ENCODE measurements around the gene CEBPA. TPM values are rescaled to one million over a fixed set of nuclear protein-coding genes. Genes with fewer than 3 reads are reported as not detected.

Gene CEBPA
- total and polyA plus RNA-seq, 2 donors (not counting 1 experiment from before 2014, with no cell fraction given) = 0.17 TPM; not detected in 1

- no peak for TF ChIP-seq CTCF (conservative IDR thresholded peaks at IDR 0.05 in 1 of 2, IDR thresholded peaks at IDR 0.05 in 1 of 2; ENCODE audit: low read depth in 1 of 2, low read length in 2 of 2)
- TF ChIP-seq EZH2 (IDR thresholded peaks at IDR 0.05; ENCODE audit: low read length, missing control alignments) = no peak
- Histone ChIP-seq H3K9ac (ENCODE audit: insufficient read depth, low read length) (no peak overlapping the region), H3K27ac (ENCODE audit: insufficient read depth, low read length) (no peak overlapping the region), H3K4me3 (replicated peaks in 1 of 4; ENCODE audit: control extremely low read depth in 1 of 4, insufficient read depth in 1 of 4, low read depth in 3 of 4, low read length in 4 of 4) (no peak overlapping the region), H4K20me1 (ENCODE audit: control insufficient read depth, extremely low read depth, insufficient read depth, low read length) (no peaks in the 10 kb centered on the region), H3K79me2 (ENCODE audit: control insufficient read depth, insufficient read depth, low read length) (no peaks in the 10 kb centered on the region), H3K4me2 (ENCODE audit: extremely low read depth, insufficient read depth, low read length) (no peak overlapping the region), H3K4me1 (ENCODE audit: control insufficient read depth, extremely low read depth, insufficient read depth, low read length) (no peaks in the 10 kb centered on the region), H3K27me3 (ENCODE audit: control insufficient read depth, insufficient read depth, low read length) (no peaks in the 10 kb centered on the region), H2AFZ (ENCODE audit: low read length) (no peak overlapping the region), H3K9me3 (ENCODE audit: control insufficient read depth, insufficient read depth, low read depth, low read length) (no peaks in the 10 kb centered on the region), H3K36me3 (ENCODE audit: control insufficient read depth, insufficient read depth, low read length) (no peaks in the 10 kb centered on the region)
- no peak for DNase-seq (ENCODE audit: low read depth in 2 of 2)
Observed at GRCh38 chr19:33250500-33250899, 51.8 kb downstream of the CEBPA start.

Other genes starting within 250 kb of the CEBPA start
- 1.5 and 3.3 TPM in 2 replicates for gene RHPN2, start 237.6 kb downstream of the CEBPA start, total RNA-seq
- 3.8 and 5.7 TPM in 2 replicates for gene RHPN2, start 237.6 kb downstream of the CEBPA start, polyA plus RNA-seq
- gene GPATCH1, start 221.4 kb downstream of the CEBPA start, total RNA-seq = 6.3 and 8.0 TPM in 2 replicates
- 5.4 and 5.6 TPM in 2 replicates for gene GPATCH1, start 221.4 kb downstream of the CEBPA start, polyA plus RNA-seq
- under 0.01 TPM in 1 of 2 replicates, not detected in the other for gene WDR88, start 170.4 kb downstream of the CEBPA start, total RNA-seq
- not detected in 2 replicates for gene WDR88, start 170.4 kb downstream of the CEBPA start, polyA plus RNA-seq
- gene LRP3, start 108.2 kb downstream of the CEBPA start, total RNA-seq = 24.4 and 28.2 TPM in 2 replicates
- gene LRP3, start 108.2 kb downstream of the CEBPA start, polyA plus RNA-seq = 4.0 and 5.9 TPM in 2 replicates
- not detected in 2 replicates for gene SLC7A10, start 76.7 kb downstream of the CEBPA start, total RNA-seq
- gene SLC7A10, start 76.7 kb downstream of the CEBPA start, polyA plus RNA-seq = not detected in 2 replicates
- 61.1 and 66.7 TPM in 2 replicates for gene CEBPG, start 71.2 kb upstream of the CEBPA start, total RNA-seq
- gene CEBPG, start 71.2 kb upstream of the CEBPA start, polyA plus RNA-seq = 10.9 and 13.7 TPM in 2 replicates
- gene PEPD, start 219.3 kb upstream of the CEBPA start, total RNA-seq = 59.8 and 65.2 TPM in 2 replicates
- 81.9 and 109 TPM in 2 replicates for gene PEPD, start 219.3 kb upstream of the CEBPA start, polyA plus RNA-seq

All from fibroblast of lung (primary cell).